ENCODE data around the gene PRKG1.

The PRKG1 gene

DNA sequence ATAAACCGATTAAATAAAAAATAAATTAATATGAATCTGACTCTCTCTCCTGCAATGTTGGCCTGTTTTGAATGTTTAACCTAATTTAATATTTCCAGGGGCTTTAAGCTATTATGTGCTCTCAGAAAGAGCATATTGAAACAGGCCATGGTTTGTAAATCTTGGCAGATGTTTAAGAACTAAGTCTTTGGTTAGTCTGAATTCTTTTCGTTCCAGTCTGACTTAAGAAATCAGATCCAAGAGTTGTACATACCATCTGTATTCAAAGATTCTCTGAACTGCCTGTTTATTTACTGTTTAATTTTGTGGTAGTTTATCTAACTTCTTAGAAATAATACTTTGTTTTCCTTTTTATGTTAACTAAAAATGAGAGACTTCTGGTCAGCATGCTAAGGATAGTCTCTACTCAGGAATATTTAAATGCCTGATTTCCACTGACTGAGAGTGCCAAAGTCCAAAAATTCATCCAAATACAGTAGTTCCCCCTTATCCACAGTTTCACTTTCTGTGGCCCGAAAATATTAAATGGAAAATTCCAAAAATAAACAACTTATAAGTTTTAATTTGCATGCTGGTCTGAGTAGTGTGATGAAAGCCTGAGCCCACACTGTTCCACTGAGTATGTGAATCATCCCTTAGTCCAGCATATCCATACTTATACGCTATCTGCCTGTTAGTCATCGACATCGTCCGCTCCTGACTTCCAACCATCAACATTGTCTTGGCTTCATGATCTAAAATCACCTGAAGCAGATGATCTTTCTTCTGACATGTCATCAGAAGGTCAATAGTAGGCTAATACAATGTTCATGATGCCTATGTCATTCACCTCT, 863.2 kb downstream of the PRKG1 start:
- Histone ChIP-seq H3K79me2 (ENCODE audit: insufficient read depth, low read length) (no peaks in the 10 kb centered on the region), H3K4me2 (ENCODE audit: insufficient read depth, low read length) (no peak overlapping the region), H3K36me3 (ENCODE audit: insufficient read depth, low read length) (no peaks in the 10 kb centered on the region), H3K27me3 (ENCODE audit: insufficient read depth, low read length, poor library complexity) (no peaks in the 10 kb centered on the region), H3K27ac (ENCODE audit: low read length) (no peak overlapping the region), H4K20me1 (ENCODE audit: insufficient read depth, low read length) (no peaks in the 10 kb centered on the region), H3K4me1 (ENCODE audit: insufficient read depth, low read length) (no peaks in the 10 kb centered on the region), H3K4me3 (ENCODE audit: low read depth in 1 of 2, low read length in 2 of 2) (no peak overlapping the region), H3K9me3 (ENCODE audit: insufficient read depth, low read length, severe bottlenecking) (no peaks in the 10 kb centered on the region), H3K9ac (ENCODE audit: low read depth, low read length) (no peak overlapping the region), H2AFZ (ENCODE audit: low read depth, low read length) (no peak overlapping the region)
- ATAC-seq (ENCODE audit: insufficient read depth, low read depth) (no peak), DNase-seq (no peak)
- TF ChIP-seq EZH2 (IDR thresholded peaks at IDR 0.05; ENCODE audit: borderline replicate concordance, low read depth, low read length, severe bottlenecking), result no peak
- TF ChIP-seq CTCF (IDR thresholded peaks at IDR 0.05; ENCODE audit: borderline replicate concordance, extremely low read depth, low read length, poor library complexity, severe bottlenecking), result no peak

GRCh38 chr10:51950371-51950995, 876.2 kb downstream of the PRKG1 start:
- ATAC-seq (ENCODE audit: insufficient read depth, low read depth) (no peak), DNase-seq (no peak)
- Histone ChIP-seq H3K9ac (ENCODE audit: low read depth, low read length) (no peak overlapping the region), H3K4me2 (ENCODE audit: insufficient read depth, low read length) (no peak overlapping the region), H3K4me1 (ENCODE audit: insufficient read depth, low read length) (no peaks in the 10 kb centered on the region), H4K20me1 (ENCODE audit: insufficient read depth, low read length) (no peaks in the 10 kb centered on the region), H3K27ac (ENCODE audit: low read length) (no peak overlapping the region), H3K27me3 (ENCODE audit: insufficient read depth, low read length, poor library complexity) (no peaks in the 10 kb centered on the region), H3K9me3 (ENCODE audit: insufficient read depth, low read length, severe bottlenecking) (no peaks in the 10 kb centered on the region), H3K36me3 (ENCODE audit: insufficient read depth, low read length) (no peaks in the 10 kb centered on the region), H3K79me2 (ENCODE audit: insufficient read depth, low read length) (no peaks in the 10 kb centered on the region), H2AFZ (ENCODE audit: low read depth, low read length) (no peak overlapping the region), H3K4me3 (ENCODE audit: low read depth in 1 of 2, low read length in 2 of 2) (no peak overlapping the region)
- TF ChIP-seq CTCF (IDR thresholded peaks at IDR 0.05; ENCODE audit: borderline replicate concordance, extremely low read depth, low read length, poor library complexity, severe bottlenecking), result no peak
- TF ChIP-seq EZH2 (IDR thresholded peaks at IDR 0.05; ENCODE audit: borderline replicate concordance, low read depth, low read length, severe bottlenecking), result no peak

DNA sequence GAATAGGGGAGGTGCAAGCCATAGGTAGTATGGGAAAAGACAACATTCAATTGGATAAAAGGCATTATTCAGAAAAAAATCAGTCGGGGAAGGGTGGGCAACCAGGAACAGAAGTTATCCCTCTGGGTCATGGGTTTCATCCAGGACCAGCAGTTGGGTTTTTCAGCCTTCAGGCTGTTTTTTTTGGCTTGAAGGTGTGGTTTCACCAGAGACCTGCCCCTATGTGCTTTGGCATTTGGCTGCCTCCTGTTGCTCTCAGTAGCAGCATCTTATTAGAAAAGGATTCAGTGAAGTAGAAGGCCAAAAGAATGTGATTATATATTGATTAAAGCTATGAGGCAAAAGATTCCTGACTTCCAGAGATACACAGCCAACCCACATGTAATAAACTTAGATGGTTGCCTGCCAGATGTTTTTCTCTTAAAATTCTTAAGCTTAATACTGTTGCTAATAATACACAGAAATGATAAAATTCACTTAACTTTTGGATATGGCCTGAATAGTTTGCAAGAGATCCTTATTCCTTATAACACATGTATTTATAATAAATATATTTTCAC, 876.8 kb downstream of the PRKG1 start:
- TF ChIP-seq EZH2 (IDR thresholded peaks at IDR 0.05; ENCODE audit: borderline replicate concordance, low read depth, low read length, severe bottlenecking) (no peak), CTCF (IDR thresholded peaks at IDR 0.05; ENCODE audit: borderline replicate concordance, extremely low read depth, low read length, poor library complexity, severe bottlenecking) (no peak)
- Histone ChIP-seq H3K36me3 (ENCODE audit: insufficient read depth, low read length) (no peaks in the 10 kb centered on the region), H3K4me3 (ENCODE audit: low read depth in 1 of 2, low read length in 2 of 2) (no peak overlapping the region), H3K4me2 (ENCODE audit: insufficient read depth, low read length) (no peak overlapping the region), H3K9ac (ENCODE audit: low read depth, low read length) (no peak overlapping the region), H4K20me1 (ENCODE audit: insufficient read depth, low read length) (no peaks in the 10 kb centered on the region), H3K79me2 (ENCODE audit: insufficient read depth, low read length) (no peaks in the 10 kb centered on the region), H3K4me1 (ENCODE audit: insufficient read depth, low read length) (no peaks in the 10 kb centered on the region), H3K9me3 (ENCODE audit: insufficient read depth, low read length, severe bottlenecking) (no peaks in the 10 kb centered on the region), H3K27ac (ENCODE audit: low read length) (no peak overlapping the region), H2AFZ (ENCODE audit: low read depth, low read length) (no peak overlapping the region), H3K27me3 (ENCODE audit: insufficient read depth, low read length, poor library complexity) (no peaks in the 10 kb centered on the region)
- ATAC-seq (ENCODE audit: insufficient read depth, low read depth), result no peak
- no peak for DNase-seq
